ENCODE results near the gene PMS1.

- TF ChIP-seq CTCF (IDR thresholded peaks at IDR 0.05 in 4 of 5, conservative IDR thresholded peaks at IDR 0.05 in 1 of 5) (no peak), POLR2A (IDR thresholded peaks at IDR 0.05) (no peak)
These were observed 45.0 kb downstream of the PMS1 start for GRCh38 chr2:189829102-189829833.
